CD4-positive, CD25-positive, alpha-beta regulatory T cell (primary cell): ENCODE data around the gene ABT1. TPM values are rescaled to one million over a fixed set of nuclear protein-coding genes. Genes with fewer than 3 reads are reported as not detected.
"Not testable (repeated sequence)": the region's sequence is repeated elsewhere in the genome, so short reads cannot be mapped to it uniquely, and the experiment has no call there.

ENCODE experiments used
- ATAC-seq, 2 donors: fragments of 150-1000 bp; cut with Tn5 transposase; one replicate each; pipeline ENCODE4 v1.10.0; 2021; ENCODE audit warnings: low read depth in 2 of 2, moderate number of reproducible peaks in 2 of 2, moderate library complexity in 1 of 2
- DNase-seq, 3 donors: peaks; one replicate each; pipeline versions ENCODE4 v3.0.0 to v3.0.0-alpha.2; 2012 to 2022; ENCODE audit warnings: mixed read lengths in 1 of 3
- H3K27ac ChIP-seq: one replicate; pipeline ENCODE4 v1.7.0; 2013; ENCODE audit warnings: mild to moderate bottlenecking, low read length; ENCODE audit not compliant: insufficient read depth, poor library complexity, severe bottlenecking
- H3K27me3 ChIP-seq: one replicate; pipeline ENCODE4 v1.7.0; 2013; ENCODE audit warnings: low read length; ENCODE audit not compliant: control insufficient read depth, insufficient read depth
- H3K36me3 ChIP-seq: one replicate; pipeline ENCODE4 v1.7.0; 2013; ENCODE audit warnings: mild to moderate bottlenecking, low read length, moderate library complexity; ENCODE audit not compliant: control insufficient read depth, insufficient read depth
- H3K4me1 ChIP-seq: 2 replicates; pipeline ENCODE4 v1.7.0; 2013; ENCODE audit warnings: mild to moderate bottlenecking, low read length; ENCODE audit not compliant: insufficient read depth, control insufficient read depth, poor library complexity, severe bottlenecking
- H3K4me3 ChIP-seq: one replicate; pipeline ENCODE4 v1.7.0; 2013; ENCODE audit warnings: low read depth, mild to moderate bottlenecking, low read length, moderate library complexity
- H3K9me3 ChIP-seq, 2 experiments: 1 replicate in 1 of 2; 2 replicates in 1 of 2; pipeline ENCODE4 v1.7.0; 2013; ENCODE audit warnings: low read length in 2 of 2, mild to moderate bottlenecking in 1 of 2, moderate library complexity in 1 of 2; ENCODE audit not compliant: control insufficient read depth in 2 of 2
- H3K27ac Mint-ChIP-seq, 3 donors: one replicate each; pipeline ENCODE4 v1.8.0; 2020 to 2022; ENCODE audit warnings: mild to moderate bottlenecking in 3 of 3, mixed read lengths in 3 of 3, moderate library complexity in 2 of 3
- H3K27me3 Mint-ChIP-seq: one replicate; pipeline ENCODE4 v1.8.0; 2022; ENCODE audit warnings: mild to moderate bottlenecking, mixed read lengths
- H3K36me3 Mint-ChIP-seq: one replicate; pipeline ENCODE4 v1.8.0; 2020; ENCODE audit warnings: mixed read lengths
- H3K4me1 Mint-ChIP-seq, 4 donors: one replicate each; pipeline ENCODE4 v1.8.0; 2020 to 2022; ENCODE audit warnings: mixed read lengths in 4 of 4, mild to moderate bottlenecking in 1 of 4
- H3K4me3 Mint-ChIP-seq, 4 donors: one replicate each; pipeline ENCODE4 v1.8.0; 2020 to 2022; ENCODE audit warnings: mild to moderate bottlenecking in 4 of 4, mixed read lengths in 4 of 4, moderate library complexity in 3 of 4
- H3K9me3 Mint-ChIP-seq, 7 donors: one replicate each; pipeline ENCODE4 v1.8.0; 2020 to 2022; ENCODE audit warnings: mixed read lengths in 7 of 7, mild to moderate bottlenecking in 3 of 7, moderate library complexity in 2 of 7
- polyA plus RNA-seq, 4 donors: library from polyadenylated mRNA; unstranded; fragments of 300-500 nt; fragmentation: Illumina TruSeq; gene quantifications; one replicate each; pipeline ENCODE4 v1.2.3, GENCODE V29; 2021
- total RNA-seq: library from RNA; stranded (reverse); gene quantifications from one replicate; pipeline ENCODE4 v1.2.3, GENCODE V29; 2022

ABT1 gene
- total RNA-seq (29.4 TPM), polyA plus RNA-seq (10 to 100 TPM; 53.7 to 64.0 (median 57.9) TPM)

- H3K4me3 Mint-ChIP-seq: no peak within 1 kb of the TSS
- no peaks in the 10 kb centered on the region for H3K9me3 Mint-ChIP-seq
- Histone ChIP-seq H3K4me3 (peak within 1 kb of the TSS; percentile 95), H3K9me3 (no peaks in the 10 kb centered on the region), H3K4me1 (peaks cover 28% of the 10 kb centered on the region), H3K27ac (peak within 1 kb of the TSS; percentile 90), H3K36me3 (peaks cover 21% of the 10 kb centered on the region), H3K27me3 (peaks cover 29% of the 10 kb centered on the region)
- H3K4me1 Mint-ChIP-seq: peaks cover 0 to 26% (median 17%) of the 10 kb centered on the region in 4 donors
- H3K27ac Mint-ChIP-seq: no peak within 1 kb of the TSS
- H3K27me3 Mint-ChIP-seq: peaks cover 12% of the 10 kb centered on the region
- peak; percentile 95 to 99 (median 96) for DNase-seq
- ATAC-seq: peak; percentile 83 to 86
- H3K36me3 Mint-ChIP-seq: peaks cover 19% of the 10 kb centered on the region
Observed at GRCh38 chr6:26596579-26597388, at the start of gene ABT1. TSS of gene ABT1 (plus strand) at chr6:26596953. CDS start at chr6:26596983, 30 bp downstream.

DNA sequence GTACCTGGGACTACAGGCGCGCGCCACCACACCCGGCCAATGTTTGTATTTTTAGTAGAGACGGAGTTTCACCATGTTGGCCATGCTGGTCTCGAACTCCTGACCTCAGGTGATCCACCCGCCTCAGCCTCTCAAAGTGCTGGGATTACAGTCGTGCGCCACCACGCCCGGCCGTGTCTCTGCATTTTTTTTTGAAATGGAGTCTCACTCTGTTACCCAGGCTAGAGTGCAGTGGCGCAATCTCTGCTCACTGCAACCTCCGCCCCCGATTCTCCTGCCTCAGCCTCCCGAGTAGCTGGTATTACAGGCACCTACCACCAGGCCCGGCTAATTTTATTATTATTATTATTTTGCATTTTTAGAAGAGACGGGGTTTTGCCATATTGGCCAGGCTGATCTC is 49.4 kb upstream of the ABT1 start:
- ATAC-seq, H3K9me3 Mint-ChIP-seq, H3K27ac Mint-ChIP-seq, H3K27me3 Mint-ChIP-seq, H3K27ac ChIP-seq, H3K9me3 ChIP-seq, H3K4me3 ChIP-seq, H3K4me3 Mint-ChIP-seq, H3K27me3 ChIP-seq, DNase-seq: not testable (repeated sequence)
- Histone ChIP-seq H3K36me3 (peaks cover 29% of the 10 kb centered on the region), H3K4me1 (peaks cover 10% of the 10 kb centered on the region)
- peaks cover 11 to 30% (median 22%) of the 10 kb centered on the region in 4 donors for H3K4me1 Mint-ChIP-seq
- H3K36me3 Mint-ChIP-seq: peaks cover 26% of the 10 kb centered on the region

DNA sequence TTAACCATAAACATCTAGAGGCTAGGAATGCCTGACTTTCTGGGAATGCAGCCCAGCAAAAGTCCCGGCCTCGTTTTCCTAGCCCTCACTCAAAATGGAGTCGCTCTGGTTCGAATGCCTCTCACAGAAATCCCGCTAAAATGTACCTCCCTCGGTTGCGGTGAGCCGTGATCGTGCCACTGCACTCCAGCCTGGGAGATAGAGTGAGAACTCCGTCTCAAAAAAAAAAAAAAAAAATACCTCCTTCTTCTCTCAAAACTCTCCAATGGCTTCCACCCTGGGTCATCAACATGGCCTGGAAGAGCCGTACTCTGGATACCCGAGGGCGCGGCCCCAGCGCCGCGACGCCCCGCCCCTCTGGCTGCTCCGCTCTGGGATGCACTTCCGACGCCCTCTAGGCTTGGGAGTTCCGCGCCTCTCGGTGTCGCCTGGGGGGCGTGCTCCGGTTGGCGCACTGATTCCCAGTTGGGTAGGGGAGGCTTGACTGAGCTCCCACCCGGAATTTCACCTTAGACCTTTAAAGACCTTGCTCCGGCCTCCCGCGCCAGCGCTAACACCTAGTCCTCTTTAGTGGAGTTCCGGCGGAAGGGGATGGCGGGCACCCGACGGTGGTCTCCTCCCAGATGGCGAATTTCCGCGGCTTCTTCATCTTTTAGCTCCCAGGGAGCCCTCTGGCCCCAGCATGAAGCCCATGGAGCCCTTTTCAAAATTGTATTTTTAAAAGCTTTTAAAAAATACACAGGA is 46.3 kb upstream of the ABT1 start:
- ATAC-seq: no peak
- no peak overlapping the region for H3K27ac ChIP-seq
- peak overlapping the region; percentile 70 for H3K4me3 ChIP-seq

GRCh38 chr6:26552205-26552604 is 44.5 kb upstream of the ABT1 start:
- H3K36me3 ChIP-seq: no peaks in the 10 kb centered on the region

More for the DNA sequence above, 46.3 kb upstream of the ABT1 start:
- Histone ChIP-seq H3K27me3 (no peaks in the 10 kb centered on the region), H3K9me3 (no peaks in the 10 kb centered on the region), H3K36me3 (peaks cover 9% of the 10 kb centered on the region), H3K4me1 (peaks cover 20% of the 10 kb centered on the region)
- peak overlapping the region in 2 of 3 donors; percentile 15 to 60 for H3K27ac Mint-ChIP-seq
- peak in 2 of 3 donors; percentile 48 to 54 for DNase-seq
- peaks cover 5 to 20% (median 14%) of the 10 kb centered on the region in 4 donors for H3K4me1 Mint-ChIP-seq
- peaks cover 0 to 2% (median 0%) of the 10 kb centered on the region in 7 donors for H3K9me3 Mint-ChIP-seq
- H3K4me3 Mint-ChIP-seq: peak overlapping the region in 2 of 4 donors; percentile 94 to 95
- peaks cover 16% of the 10 kb centered on the region for H3K36me3 Mint-ChIP-seq
- peaks cover 8% of the 10 kb centered on the region for H3K27me3 Mint-ChIP-seq

GRCh38 chr6:26552640-26553188 is 44.0 kb upstream of the ABT1 start:
- Mint-ChIP-seq H3K27ac (no peak overlapping the region), H3K36me3 (no peaks in the 10 kb centered on the region), H3K27me3 (peaks cover 24% of the 10 kb centered on the region), H3K4me1 (peaks cover 3 to 27% (median 19%) of the 10 kb centered on the region in 4 donors), H3K4me3 (no peak overlapping the region), H3K9me3 (peaks cover 0 to 4% (median 0%) of the 10 kb centered on the region in 7 donors)
- H3K27me3 ChIP-seq: no peaks in the 10 kb centered on the region
- H3K4me1 ChIP-seq: peaks cover 20% of the 10 kb centered on the region
- H3K36me3 ChIP-seq: no peaks in the 10 kb centered on the region
- H3K9me3 ChIP-seq: no peaks in the 10 kb centered on the region
- ATAC-seq (no peak), DNase-seq (no peak)
- H3K4me3 ChIP-seq: peak overlapping the region; percentile 96
- H3K27ac ChIP-seq: no peak overlapping the region

More at GRCh38 chr6:26552205-26552604, 44.5 kb upstream of the ABT1 start:
- DNase-seq (no peak), ATAC-seq (no peak)
- Mint-ChIP-seq H3K9me3 (peaks cover 0 to 4% (median 0%) of the 10 kb centered on the region in 7 donors), H3K27me3 (peaks cover 19% of the 10 kb centered on the region), H3K4me3 (no peak overlapping the region), H3K27ac (no peak overlapping the region), H3K4me1 (peaks cover 3 to 23% (median 19%) of the 10 kb centered on the region in 4 donors), H3K36me3 (no peaks in the 10 kb centered on the region)
- Histone ChIP-seq H3K4me1 (peaks cover 20% of the 10 kb centered on the region), H3K9me3 (no peaks in the 10 kb centered on the region), H3K27me3 (no peaks in the 10 kb centered on the region), H3K4me3 (no peak overlapping the region), H3K27ac (no peak overlapping the region)

DNA sequence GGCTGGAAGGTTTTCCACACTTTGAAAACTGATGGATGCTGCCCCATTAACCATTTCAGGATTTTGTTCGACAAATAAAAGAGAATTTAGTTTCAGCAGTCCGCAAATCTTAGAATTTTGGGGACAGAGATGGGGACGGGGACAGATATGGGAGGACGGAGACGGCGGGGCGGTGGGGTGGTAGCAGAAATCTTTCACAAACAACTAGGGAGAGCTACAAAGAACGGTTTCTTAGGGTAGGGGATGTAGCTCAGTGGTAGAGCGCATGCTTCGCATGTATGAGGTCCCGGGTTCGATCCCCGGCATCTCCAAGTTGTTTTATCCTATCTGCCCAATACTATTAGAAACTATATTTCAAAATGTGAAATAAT is 43.5 kb upstream of the ABT1 start:
- Mint-ChIP-seq H3K27me3 (peaks cover 28% of the 10 kb centered on the region), H3K4me3 (no peak overlapping the region), H3K9me3 (peaks cover 0 to 4% (median 0%) of the 10 kb centered on the region in 7 donors), H3K36me3 (no peaks in the 10 kb centered on the region), H3K27ac (no peak overlapping the region), H3K4me1 (peaks cover 3 to 27% (median 19%) of the 10 kb centered on the region in 4 donors)
- no peak overlapping the region for H3K27ac ChIP-seq
- peaks cover 20% of the 10 kb centered on the region for H3K4me1 ChIP-seq
- ATAC-seq: peak; percentile 52 to 57
- H3K9me3 ChIP-seq: no peaks in the 10 kb centered on the region
- no peaks in the 10 kb centered on the region for H3K27me3 ChIP-seq
- peak overlapping the region; percentile 96 for H3K4me3 ChIP-seq
- DNase-seq: peak; percentile 55 to 82 (median 80)
- H3K36me3 ChIP-seq: no peaks in the 10 kb centered on the region

GRCh38 chr6:26553635-26554446 is 42.9 kb upstream of the ABT1 start:
- Histone ChIP-seq H3K4me3 (peak overlapping the region; percentile 96), H3K27me3 (no peaks in the 10 kb centered on the region), H3K9me3 (no peaks in the 10 kb centered on the region), H3K36me3 (no peaks in the 10 kb centered on the region), H3K4me1 (peaks cover 20% of the 10 kb centered on the region), H3K27ac (peak overlapping the region; percentile 47)
- DNase-seq (peak; percentile 67 to 85 (median 84)), ATAC-seq (peak; percentile 44 to 59)
- peaks cover 29% of the 10 kb centered on the region for H3K27me3 Mint-ChIP-seq
- H3K27ac Mint-ChIP-seq: no peak overlapping the region
- no peaks in the 10 kb centered on the region for H3K36me3 Mint-ChIP-seq
- no peak overlapping the region for H3K4me3 Mint-ChIP-seq
- peaks cover 0 to 4% (median 0%) of the 10 kb centered on the region in 7 donors for H3K9me3 Mint-ChIP-seq
- peaks cover 3 to 27% (median 19%) of the 10 kb centered on the region in 4 donors for H3K4me1 Mint-ChIP-seq
